Small intestine (tissue), 7 donors: ENCODE measurements around the gene PINLYP. TPM values are rescaled to one million over a fixed set of nuclear protein-coding genes. Genes with fewer than 3 reads are reported as not detected.
"Not testable (repeated sequence)": the region's sequence is repeated elsewhere in the genome, so short reads cannot be mapped to it uniquely, and the experiment has no call there.

Experiments
- DNase-seq, 2 donors: peaks; one replicate each; pipeline versions ENCODE4 v3.0.0 to v3.0.0-alpha.2; 2013
- FAIRE-seq: peaks from 2 replicates; lab custom pipeline; 2012; peaks lifted over from hg19 to GRCh38; lab: Jason Lieb, UNC
- H3K27ac ChIP-seq, 3 donors: one replicate each; pipeline ENCODE4 v1.5.1; 2013; ENCODE audit warnings: low read length in 2 of 3, mild to moderate bottlenecking in 2 of 3, control low read depth in 1 of 3, inconsistent platforms in 1 of 3, low read depth in 1 of 3, moderate library complexity in 1 of 3
- H3K27me3 ChIP-seq, 3 donors: one replicate each; pipeline ENCODE4 v1.6.1; 2013; ENCODE audit warnings: low read length in 3 of 3, inconsistent platforms in 1 of 3; ENCODE audit not compliant: control insufficient read depth in 3 of 3, insufficient read depth in 3 of 3
- H3K36me3 ChIP-seq, 3 donors: one replicate each; pipeline ENCODE4 v1.6.1; 2013; ENCODE audit warnings: low read length in 3 of 3, inconsistent platforms in 1 of 3, low read depth in 1 of 3, mild to moderate bottlenecking in 1 of 3, moderate library complexity in 1 of 3; ENCODE audit not compliant: control insufficient read depth in 3 of 3, insufficient read depth in 2 of 3
- H3K4me1 ChIP-seq, 3 donors: one replicate each; pipeline ENCODE4 v1.6.1; 2013; ENCODE audit warnings: low read length in 2 of 3, inconsistent platforms in 1 of 3, low read depth in 1 of 3, mild to moderate bottlenecking in 1 of 3, moderate library complexity in 1 of 3; ENCODE audit not compliant: control insufficient read depth in 3 of 3, insufficient read depth in 2 of 3
- H3K4me3 ChIP-seq, 3 donors: one replicate each; pipeline ENCODE4 v1.5.1; 2013; ENCODE audit warnings: low read length in 3 of 3, control low read depth in 1 of 3, inconsistent platforms in 1 of 3, low read depth in 1 of 3, mild to moderate bottlenecking in 1 of 3, moderate library complexity in 1 of 3
- H3K9me3 ChIP-seq, 2 donors: one replicate each; pipeline ENCODE4 v1.6.1; 2013; ENCODE audit warnings: low read depth in 1 of 2, low read length in 1 of 2; ENCODE audit not compliant: control insufficient read depth in 2 of 2, insufficient read depth in 1 of 2
- WGBS, 3 donors: extraction: QIAGEN DNeasy Blood & Tissue Kit; methylation state at CpG; one replicate each; pipeline ENCODE4 v1.1.7; 2013; 5-methylcytosine and 5-hydroxymethylcytosine counted together
- polyA plus RNA-seq, 4 donors: library from polyadenylated mRNA; stranded (reverse) in 3 of 4; unstranded in 1 of 4; fragments of 200-250 nt in 3 of 4; fragments of 120-200 nt in 1 of 4; gene quantifications; one replicate each; pipeline versions ENCODE4 v1.2.1 to v1.2.3, GENCODE V29; 2013
- donor health status: healthy with polysubstance abuse.
- donor health status: control.
- donor health status: control.
- donor health status: Bipolar disorder and iron deficiency.
- donor health status: healthy.

Gene PINLYP
- polyA plus RNA-seq, 4 donors: 5.1 to 13.8 (median 9.1) TPM

DNA sequence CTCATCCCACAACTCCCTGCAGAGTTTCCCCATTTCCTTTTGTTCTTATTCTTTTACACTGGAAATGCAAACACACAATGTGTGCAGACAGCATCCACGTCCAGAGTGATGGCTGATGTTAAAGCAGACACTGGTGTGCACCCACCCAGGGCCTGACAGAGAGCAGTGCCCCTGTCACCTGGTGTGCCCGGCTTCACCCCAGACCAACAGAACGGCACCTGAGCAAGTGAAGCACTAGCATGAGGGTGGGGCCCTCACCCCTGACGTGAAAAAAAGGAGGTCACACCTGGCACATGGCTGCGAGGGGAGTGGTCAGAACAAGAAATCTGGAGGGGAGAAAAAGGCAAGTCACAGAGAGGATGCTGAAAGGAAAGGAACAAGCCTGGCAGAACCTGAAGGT, 30.3 kb upstream of the PINLYP start:
- Histone ChIP-seq H3K4me1 (no peaks in the 10 kb centered on the region), H3K36me3 (peaks cover 0 to 76% (median 10%) of the 10 kb centered on the region in 3 donors), H3K27me3 (no peaks in the 10 kb centered on the region), H3K9me3 (no peaks in the 10 kb centered on the region), H3K4me3 (no peak overlapping the region), H3K27ac (no peak overlapping the region)
- no peak for DNase-seq
- 78 to 86% (median 85%) methylated on average over 5 of the region's 5 CpGs for WGBS, 3 donors
- FAIRE-seq: no peak

DNA sequence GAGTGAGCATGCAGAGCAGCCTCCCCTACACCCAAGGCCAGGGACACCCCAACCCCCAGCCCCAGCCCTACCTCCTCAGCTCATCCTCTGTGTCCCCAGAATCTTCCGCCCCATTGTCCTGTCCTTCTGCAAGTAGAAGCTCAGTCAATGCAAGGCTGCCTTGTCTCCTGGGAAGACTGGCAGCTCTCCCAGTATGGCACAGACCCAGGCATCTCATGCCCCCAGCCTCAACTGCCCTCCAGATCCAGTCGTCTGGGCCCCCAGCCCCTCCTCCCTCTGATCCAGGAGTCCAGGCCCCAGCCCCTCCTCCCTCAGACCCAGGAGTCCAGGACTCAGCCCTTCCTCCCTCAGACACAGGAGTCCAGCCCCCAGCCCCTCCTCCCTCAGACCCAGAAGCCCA, 29.6 kb upstream of the PINLYP start:
- Histone ChIP-seq H3K9me3 (no peaks in the 10 kb centered on the region), H3K36me3 (peaks cover 0 to 76% (median 10%) of the 10 kb centered on the region in 3 donors), H3K4me3 (no peak overlapping the region), H3K27ac (no peak overlapping the region), H3K27me3 (no peaks in the 10 kb centered on the region), H3K4me1 (no peaks in the 10 kb centered on the region)
- WGBS, 3 donors: 77 to 83% (median 80%) methylated on average over 2 of the region's 2 CpGs
- FAIRE-seq: no peak
- DNase-seq: no peak

DNA sequence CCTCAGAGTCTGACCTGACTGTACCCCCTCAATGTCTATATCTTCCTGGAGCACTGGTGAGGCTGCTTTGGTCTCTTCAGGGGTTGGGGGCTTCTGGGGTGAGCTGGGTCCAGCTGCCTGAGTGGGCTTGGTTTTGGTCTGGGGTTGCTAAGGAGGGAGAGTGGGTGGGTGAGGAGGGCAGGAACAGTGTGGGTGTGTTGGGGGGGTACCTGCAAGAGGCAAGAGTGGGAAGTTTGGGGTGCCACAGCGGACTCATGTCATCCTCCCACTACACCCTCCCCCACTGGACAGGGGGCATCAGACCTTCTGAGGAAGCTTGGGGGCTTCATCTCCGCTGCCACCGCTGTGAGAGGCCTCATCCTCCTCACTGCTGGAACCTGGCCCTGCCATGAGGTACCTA, 29.0 kb upstream of the PINLYP start:
- Histone ChIP-seq H3K27me3 (no peaks in the 10 kb centered on the region), H3K4me3 (no peak overlapping the region), H3K4me1 (no peaks in the 10 kb centered on the region), H3K9me3 (no peaks in the 10 kb centered on the region), H3K27ac (no peak overlapping the region), H3K36me3 (peaks cover 4 to 78% (median 10%) of the 10 kb centered on the region in 3 donors)
- DNase-seq (no peak), FAIRE-seq (no peak)
- WGBS, 3 donors: 90 to 98% (median 93%) methylated on average over 3 of the region's 3 CpGs

DNA sequence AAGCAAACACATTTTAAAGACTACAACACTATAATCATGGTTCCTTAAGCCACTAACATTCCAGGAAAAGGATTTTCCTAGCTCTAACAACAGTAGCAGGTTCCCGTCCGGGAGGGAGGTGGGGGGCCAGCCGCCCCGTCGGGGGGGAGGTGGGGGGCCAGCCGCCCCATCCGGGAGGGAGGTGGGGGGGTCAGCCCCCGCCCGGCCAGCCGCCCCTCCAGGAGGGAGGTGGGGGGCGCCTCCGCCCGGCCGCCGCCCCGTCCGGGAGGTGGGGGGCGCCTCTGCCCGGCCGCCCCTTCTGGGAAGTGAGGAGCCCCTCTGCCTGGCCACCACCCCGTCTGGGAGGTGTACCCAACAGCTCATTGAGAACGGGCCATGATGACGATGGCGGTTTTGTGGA, 27.7 kb upstream of the PINLYP start:
- not testable (repeated sequence) for H3K4me3 ChIP-seq, H3K27ac ChIP-seq, H3K4me1 ChIP-seq, H3K9me3 ChIP-seq, FAIRE-seq, DNase-seq, H3K27me3 ChIP-seq
- 88 to 96% (median 95%) methylated on average over 8 to 19 of the region's 24 CpGs for WGBS, 3 donors
- peaks cover 8 to 78% (median 12%) of the 10 kb centered on the region in 3 donors for H3K36me3 ChIP-seq

DNA sequence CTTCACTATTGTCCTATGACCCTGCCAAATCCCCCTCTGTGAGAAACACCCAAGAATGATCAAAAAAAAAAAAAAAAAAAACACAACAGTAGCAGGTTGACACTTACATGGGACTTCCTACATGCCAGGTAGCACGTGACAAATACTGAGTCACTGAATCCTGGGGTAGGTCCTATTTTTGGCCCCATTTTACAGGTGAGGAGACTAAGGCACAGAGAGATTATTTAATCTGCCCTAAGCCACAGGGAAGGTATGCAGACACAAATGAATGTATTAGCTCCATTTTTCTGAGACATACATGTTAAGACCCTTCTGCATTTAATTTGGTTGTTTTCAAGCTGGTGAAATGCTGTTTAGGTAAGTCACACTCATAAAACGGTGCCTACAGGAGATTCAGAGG, 26.9 kb upstream of the PINLYP start:
- Histone ChIP-seq H3K27me3 (no peaks in the 10 kb centered on the region), H3K4me3 (no peak overlapping the region), H3K27ac (no peak overlapping the region), H3K9me3 (no peaks in the 10 kb centered on the region), H3K36me3 (peaks cover 7 to 78% (median 8%) of the 10 kb centered on the region in 3 donors), H3K4me1 (no peaks in the 10 kb centered on the region)
- DNase-seq: no peak
- WGBS, 3 donors: 86 to 94% (median 86%) methylated on average over 2 of the region's 2 CpGs
- no peak for FAIRE-seq

DNA sequence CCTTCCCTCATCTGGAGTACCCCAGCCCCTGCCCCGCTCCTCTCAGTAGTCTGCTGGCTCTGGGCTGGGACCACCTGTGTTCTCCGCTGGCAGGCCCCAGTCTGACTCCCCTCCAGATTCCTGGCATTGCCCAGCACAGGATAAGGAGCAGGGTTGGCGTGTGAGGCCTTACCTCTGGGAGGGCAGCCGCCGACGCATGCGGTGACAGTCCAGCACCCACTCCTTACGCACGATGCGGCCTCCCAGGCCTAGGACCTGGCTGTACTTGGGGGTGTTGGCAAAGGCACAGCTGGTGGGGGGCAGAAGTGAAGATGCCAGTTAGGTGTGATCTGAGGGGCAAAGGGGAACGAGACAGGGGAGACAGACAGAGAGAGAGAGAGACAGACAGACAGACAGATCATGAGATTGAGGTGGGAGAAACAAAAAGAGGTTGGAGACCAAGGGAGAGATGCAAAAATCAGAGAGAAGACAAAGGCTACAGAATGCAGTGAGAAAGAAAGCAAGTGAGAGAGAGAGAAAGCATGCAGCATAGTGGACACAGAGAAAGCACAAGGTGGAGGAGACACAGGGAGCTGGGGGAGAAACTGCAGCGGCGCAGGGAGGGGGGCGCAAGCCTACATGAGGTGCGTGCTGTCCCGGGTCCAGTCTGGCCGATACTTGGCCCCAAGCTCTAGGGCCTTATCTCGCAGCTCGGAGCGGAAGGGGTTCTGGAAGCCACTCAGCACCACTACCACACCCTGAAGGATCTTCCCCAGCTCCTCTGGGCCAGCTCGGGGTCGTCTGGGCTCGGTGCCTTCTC, 24.0 kb upstream of the PINLYP start:
- peaks cover 5 to 75% (median 8%) of the 10 kb centered on the region in 3 donors for H3K36me3 ChIP-seq
- DNase-seq (no peak), FAIRE-seq (no peak)
- no peak overlapping the region for H3K4me3 ChIP-seq
- no peaks in the 10 kb centered on the region for H3K27me3 ChIP-seq
- no peaks in the 10 kb centered on the region for H3K9me3 ChIP-seq
- no peak overlapping the region for H3K27ac ChIP-seq
- 92 to 93% (median 93%) methylated on average over 23 of the region's 23 CpGs for WGBS, 3 donors
- H3K4me1 ChIP-seq: no peaks in the 10 kb centered on the region

DNA sequence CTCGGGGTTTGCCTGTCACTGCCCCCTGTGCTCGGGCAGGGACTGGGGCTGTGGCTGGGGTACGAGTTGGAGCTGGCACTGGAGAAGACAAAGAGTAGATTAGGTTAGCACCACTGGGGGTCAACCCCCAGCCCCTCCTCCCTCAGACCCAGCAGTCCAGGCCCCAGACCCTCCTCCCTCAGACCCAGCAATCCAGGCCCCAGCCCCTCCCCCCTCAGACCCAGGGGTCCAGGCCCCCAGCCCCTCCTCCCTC, 23.5 kb upstream of the PINLYP start:
- Histone ChIP-seq H3K27ac (no peak overlapping the region), H3K36me3 (peaks cover 5 to 72% (median 8%) of the 10 kb centered on the region in 3 donors), H3K4me1 (no peaks in the 10 kb centered on the region), H3K4me3 (no peak overlapping the region), H3K9me3 (no peaks in the 10 kb centered on the region), H3K27me3 (no peaks in the 10 kb centered on the region)
- 84 to 93% (median 90%) methylated on average over 3 of the region's 3 CpGs for WGBS, 3 donors
- DNase-seq (no peak), FAIRE-seq (no peak)

DNA sequence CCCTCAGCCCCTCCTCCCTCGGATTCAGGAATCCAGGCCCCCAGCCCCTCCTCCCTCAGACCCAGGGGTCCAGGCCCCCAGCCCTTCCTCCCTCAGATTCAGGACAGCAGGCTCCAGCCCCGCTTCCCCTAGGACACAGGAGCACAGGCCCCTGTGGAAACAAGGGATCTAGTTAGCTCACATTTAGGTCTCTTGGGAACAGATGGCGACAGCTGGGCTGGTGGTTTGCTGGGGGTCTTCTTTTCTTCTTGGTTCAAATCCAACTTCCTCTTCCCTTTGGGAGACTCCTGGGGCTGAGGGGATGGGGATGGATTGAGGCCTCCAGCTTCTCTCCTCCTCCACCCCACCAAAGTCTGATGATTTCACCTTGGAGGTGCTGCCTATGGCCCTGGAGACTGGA, 23.0 kb upstream of the PINLYP start:
- Histone ChIP-seq H3K4me3 (no peak overlapping the region), H3K4me1 (no peaks in the 10 kb centered on the region), H3K27ac (no peak overlapping the region), H3K27me3 (no peaks in the 10 kb centered on the region), H3K36me3 (peaks cover 5 to 67% (median 8%) of the 10 kb centered on the region in 3 donors), H3K9me3 (no peaks in the 10 kb centered on the region)
- 71 to 91% (median 87%) methylated on average over 3 of the region's 3 CpGs for WGBS, 3 donors
- FAIRE-seq: no peak
- no peak for DNase-seq

DNA sequence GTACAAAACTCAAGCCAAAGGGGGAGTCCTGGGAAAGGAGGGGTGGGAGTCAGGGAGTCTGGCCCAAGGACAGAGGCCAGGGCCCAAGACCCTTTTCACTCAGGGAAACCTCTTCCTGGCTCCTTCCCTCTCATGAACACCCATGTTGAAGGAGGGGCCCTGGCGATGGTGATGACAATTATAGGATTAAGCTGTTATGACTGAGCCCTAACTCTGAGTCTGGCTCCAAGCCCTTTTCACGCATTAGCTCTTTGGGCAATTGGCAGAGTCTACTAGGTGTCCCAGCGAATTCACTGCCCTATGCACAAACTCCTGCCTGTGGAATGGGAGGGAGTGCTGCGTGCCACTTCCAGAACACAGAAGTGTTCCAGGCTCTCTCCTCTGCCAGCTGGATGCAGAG, 21.9 kb upstream of the PINLYP start:
- 74 to 91% (median 85%) methylated on average over 4 of the region's 4 CpGs for WGBS, 3 donors
- Histone ChIP-seq H3K36me3 (peaks cover 5 to 71% (median 8%) of the 10 kb centered on the region in 3 donors), H3K4me3 (no peak overlapping the region), H3K27ac (no peak overlapping the region), H3K4me1 (no peaks in the 10 kb centered on the region), H3K27me3 (no peaks in the 10 kb centered on the region), H3K9me3 (no peaks in the 10 kb centered on the region)
- no peak for FAIRE-seq
- DNase-seq: no peak
